ENCODE data around the gene COL18A1. TPM values are rescaled to one million over a fixed set of nuclear protein-coding genes. Genes with fewer than 3 reads are reported as not detected.

Gene COL18A1
- polyA plus RNA-seq, 3 donors = 0.80 to 4.1 (median 1.1) TPM

- H3K36me3 ChIP-seq (replicated peaks in 1 of 2; ENCODE audit: control insufficient read depth in 1 of 2, insufficient read depth in 2 of 2, low read length in 2 of 2) = no peaks in the 10 kb centered on the region
- H3K4me2 ChIP-seq (replicated peaks; ENCODE audit: extremely low read depth, low read length, poor library complexity, severe bottlenecking) = peak overlapping the region; percentile 73
- no peaks in the 10 kb centered on the region for H3K27me3 ChIP-seq (ENCODE audit: control insufficient read depth in 2 of 2, insufficient read depth in 2 of 2, low read length in 2 of 2)
- H3K36me3 Mint-ChIP-seq = no peaks in the 10 kb centered on the region
- H3K4me1 ChIP-seq (ENCODE audit: control insufficient read depth in 1 of 2, insufficient read depth in 2 of 2, low read length in 2 of 2) = peaks cover 50 to 51% of the 10 kb centered on the region in 2 donors
- H3K9ac ChIP-seq (ENCODE audit: insufficient read depth, low read length, poor library complexity, severe bottlenecking) = peak overlapping the region; percentile 69
- no peaks in the 10 kb centered on the region for H3K9me3 ChIP-seq (replicated peaks in 1 of 2; ENCODE audit: control insufficient read depth in 1 of 2, insufficient read depth in 1 of 2, low read length in 2 of 2)
- H3K4me3 ChIP-seq (replicated peaks in 1 of 3; ENCODE audit: low read depth in 2 of 3, low read length in 3 of 3) = peak overlapping the region in 2 of 3 experiments; percentile 6 to 68
- H3K4me1 Mint-ChIP-seq = peaks cover 43% of the 10 kb centered on the region
- intact Hi-C loops (cut with micrococcal nuclease) = loop anchor here (5.0 kb wide), 3 partner anchors 69 to 344 kb away; no protein-coding TSS in a partner anchor
- H4K20me1 ChIP-seq (ENCODE audit: insufficient read depth, low read length) = no peaks in the 10 kb centered on the region
- H3K27ac Mint-ChIP-seq = peak overlapping the region; percentile 94 to 98 (median 96)
- peak; percentile 79 to 86 (median 85) for DNase-seq
- H3K79me2 ChIP-seq (ENCODE audit: insufficient read depth, low read length) = no peaks in the 10 kb centered on the region
- H2AFZ ChIP-seq (ENCODE audit: insufficient read depth, low read depth, low read length, poor library complexity, severe bottlenecking) = peak overlapping the region; percentile 83
- peak; percentile 92 for TF ChIP-seq CTCF (IDR thresholded peaks at IDR 0.05)
- peak overlapping the region; percentile 69 to 86 for H3K4me3 Mint-ChIP-seq
- H3K27ac ChIP-seq (ENCODE audit: low read depth in 1 of 2, low read length in 2 of 2) = peak overlapping the region; percentile 80 to 91
- 2% methylated on average over 21 of the region's 32 CpGs for WGBS (ENCODE audit: insufficient coverage)
- peaks cover 0 to 6% (median 0%) of the 10 kb centered on the region in 7 donors for H3K9me3 Mint-ChIP-seq
- peaks cover 2 to 6% (median 5%) of the 10 kb centered on the region in 3 donors for H3K27me3 Mint-ChIP-seq (ENCODE audit: low read depth in 3 of 3)
Measured at GRCh38 chr21:45478115-45478801, 73.3 kb downstream of the COL18A1 start.

GRCh38 chr21:45478816-45479669 lies 74.1 kb downstream of the COL18A1 start:
- H3K36me3 ChIP-seq (replicated peaks in 1 of 2; ENCODE audit: control insufficient read depth in 1 of 2, insufficient read depth in 2 of 2, low read length in 2 of 2) = no peaks in the 10 kb centered on the region
- H3K4me3 ChIP-seq (replicated peaks in 1 of 3; ENCODE audit: low read depth in 2 of 3, low read length in 3 of 3) = peak overlapping the region in 1 of 3 experiments; percentile 68
- Mint-ChIP-seq H3K4me3 (peak overlapping the region; percentile 69 to 86), H3K27ac (peak overlapping the region; percentile 94 to 98 (median 96)), H3K27me3 (ENCODE audit: low read depth in 3 of 3) (peaks cover 1 to 6% (median 5%) of the 10 kb centered on the region in 3 donors), H3K9me3 (peaks cover 0 to 6% (median 0%) of the 10 kb centered on the region in 7 donors), H3K4me1 (peaks cover 49% of the 10 kb centered on the region), H3K36me3 (no peaks in the 10 kb centered on the region)
- peaks cover 57 to 58% of the 10 kb centered on the region in 2 donors for H3K4me1 ChIP-seq (ENCODE audit: control insufficient read depth in 1 of 2, insufficient read depth in 2 of 2, low read length in 2 of 2)
- H3K27ac ChIP-seq (ENCODE audit: low read depth in 1 of 2, low read length in 2 of 2) = peak overlapping the region; percentile 80 to 91
- peak overlapping the region; percentile 69 for H3K9ac ChIP-seq (ENCODE audit: insufficient read depth, low read length, poor library complexity, severe bottlenecking)
- 83% methylated on average over 23 of the region's 31 CpGs for WGBS (ENCODE audit: insufficient coverage)
- H3K4me2 ChIP-seq (replicated peaks; ENCODE audit: extremely low read depth, low read length, poor library complexity, severe bottlenecking) = peak overlapping the region; percentile 73
- no peak for DNase-seq
- H3K27me3 ChIP-seq (ENCODE audit: control insufficient read depth in 2 of 2, insufficient read depth in 2 of 2, low read length in 2 of 2) = no peaks in the 10 kb centered on the region
- no peaks in the 10 kb centered on the region for H4K20me1 ChIP-seq (ENCODE audit: insufficient read depth, low read length)
- no peaks in the 10 kb centered on the region for H3K9me3 ChIP-seq (replicated peaks in 1 of 2; ENCODE audit: control insufficient read depth in 1 of 2, insufficient read depth in 1 of 2, low read length in 2 of 2)
- no peak for TF ChIP-seq CTCF (IDR thresholded peaks at IDR 0.05)
- no peaks in the 10 kb centered on the region for H3K79me2 ChIP-seq (ENCODE audit: insufficient read depth, low read length)
- peak overlapping the region; percentile 83 for H2AFZ ChIP-seq (ENCODE audit: insufficient read depth, low read depth, low read length, poor library complexity, severe bottlenecking)
- intact Hi-C loops (cut with micrococcal nuclease) = loop anchor here (5.0 kb wide), 3 partner anchors 68 to 343 kb away; no protein-coding TSS in a partner anchor

All from CD14-positive monocyte (primary cell).